HAP-1 (cell line): ENCODE results near the gene TRPM2.
"Not testable (repeated sequence)": the region's sequence is repeated elsewhere in the genome, so short reads cannot be mapped to it uniquely, and the experiment has no call there.

ENCODE experiments used
- DNase-seq, 2 experiments: peaks; one replicate each; pipeline ENCODE4 v3.0.0-alpha.2; 2016 to 2020; ENCODE audit warnings: low spot score in 2 of 2
- H3K27me3 ChIP-seq: fragments of 250-450 bp; sonication (Bioruptor Pico); 2 replicates; pipeline ENCODE4 v1.5.1; 2020; ENCODE audit warnings: low read depth, mild to moderate bottlenecking, moderate library complexity
- H3K36me3 ChIP-seq: fragments of 250-450 bp; sonication (Bioruptor Pico); replicated peaks from 2 replicates; pipeline ENCODE4 v1.5.1; 2020; ENCODE audit warnings: mild to moderate bottlenecking
- H3K4me1 ChIP-seq: fragments of 250-450 bp; sonication (Bioruptor Pico); 2 replicates; pipeline ENCODE4 v1.5.1; 2020; ENCODE audit warnings: mild to moderate bottlenecking
- H3K4me3 ChIP-seq: fragments of 250-450 bp; sonication (Bioruptor Pico); 2 replicates; pipeline ENCODE4 v1.5.1; 2020; ENCODE audit warnings: mild to moderate bottlenecking, moderate library complexity
- H3K9me3 ChIP-seq: fragments of 250-450 bp; sonication (Bioruptor Pico); 2 replicates; pipeline ENCODE4 v1.5.1; 2020; ENCODE audit warnings: mild to moderate bottlenecking, moderate library complexity
- in situ Hi-C: fragments of 300-500 bp; cut with MboI; formaldehyde crosslinking; loops from 3 replicates; pipeline ENCODE4 v1.14.3; 2020; ENCODE audit warnings: low sequenced_read_pairs, inconsistent platforms, mixed read lengths

The TRPM2 gene

GRCh38 chr21:44360159-44360558, 6.7 kb downstream of the TRPM2 start:
- no peak overlapping the region for H3K4me3 ChIP-seq
- in situ Hi-C loops: no loop called here
- H3K36me3 ChIP-seq: no peaks in the 10 kb centered on the region
- DNase-seq: no peak
- no peaks in the 10 kb centered on the region for H3K27me3 ChIP-seq
- no peaks in the 10 kb centered on the region for H3K9me3 ChIP-seq
- no peaks in the 10 kb centered on the region for H3K4me1 ChIP-seq

- H3K9me3 ChIP-seq, in situ Hi-C loops, H3K27me3 ChIP-seq, H3K4me1 ChIP-seq, DNase-seq, H3K4me3 ChIP-seq, H3K36me3 ChIP-seq: not testable (repeated sequence)
Measured at GRCh38 chr21:44361903-44362302, 8.5 kb downstream of the TRPM2 start.

GRCh38 chr21:44363278-44363677, 9.9 kb downstream of the TRPM2 start:
- Histone ChIP-seq H3K4me3 (no peak overlapping the region), H3K9me3 (no peaks in the 10 kb centered on the region), H3K27me3 (no peaks in the 10 kb centered on the region), H3K4me1 (no peaks in the 10 kb centered on the region), H3K36me3 (no peaks in the 10 kb centered on the region)
- no peak for DNase-seq
- in situ Hi-C loops: no loop called here

GRCh38 chr21:44364151-44365053, 11.0 kb downstream of the TRPM2 start:
- Histone ChIP-seq H3K4me1 (no peaks in the 10 kb centered on the region), H3K4me3 (no peak overlapping the region), H3K36me3 (no peaks in the 10 kb centered on the region), H3K9me3 (no peaks in the 10 kb centered on the region), H3K27me3 (no peaks in the 10 kb centered on the region)
- in situ Hi-C loops: no loop called here
- no peak for DNase-seq

- in situ Hi-C loops: no loop called here
- no peak for DNase-seq
- H3K4me3 ChIP-seq: no peak overlapping the region
- H3K9me3 ChIP-seq: no peaks in the 10 kb centered on the region
- no peaks in the 10 kb centered on the region for H3K27me3 ChIP-seq
- H3K36me3 ChIP-seq: no peaks in the 10 kb centered on the region
- H3K4me1 ChIP-seq: no peaks in the 10 kb centered on the region
Measured at GRCh38 chr21:44365251-44365966, 12.0 kb downstream of the TRPM2 start.

GRCh38 chr21:44365967-44366585, 12.7 kb downstream of the TRPM2 start:
- H3K36me3 ChIP-seq: no peaks in the 10 kb centered on the region
- no peaks in the 10 kb centered on the region for H3K27me3 ChIP-seq
- no peaks in the 10 kb centered on the region for H3K4me1 ChIP-seq
- no peak for DNase-seq
- in situ Hi-C loops: no loop called here
- H3K4me3 ChIP-seq: no peak overlapping the region
- H3K9me3 ChIP-seq: no peaks in the 10 kb centered on the region

- no peak for DNase-seq
- no peak overlapping the region for H3K4me3 ChIP-seq
- no peaks in the 10 kb centered on the region for H3K27me3 ChIP-seq
- no peaks in the 10 kb centered on the region for H3K9me3 ChIP-seq
- no peaks in the 10 kb centered on the region for H3K4me1 ChIP-seq
- in situ Hi-C loops: no loop called here
- H3K36me3 ChIP-seq: no peaks in the 10 kb centered on the region
Measured at GRCh38 chr21:44366586-44367211, 13.3 kb downstream of the TRPM2 start.

GRCh38 chr21:44368711-44369446, 15.5 kb downstream of the TRPM2 start:
- Histone ChIP-seq H3K27me3 (no peaks in the 10 kb centered on the region), H3K36me3 (no peaks in the 10 kb centered on the region), H3K9me3 (no peaks in the 10 kb centered on the region), H3K4me3 (no peak overlapping the region), H3K4me1 (no peaks in the 10 kb centered on the region)
- in situ Hi-C loops: no loop called here
- DNase-seq: no peak

GRCh38 chr21:44370027-44370735, 16.8 kb downstream of the TRPM2 start:
- H3K4me3 ChIP-seq: no peak overlapping the region
- H3K9me3 ChIP-seq: no peaks in the 10 kb centered on the region
- no peaks in the 10 kb centered on the region for H3K36me3 ChIP-seq
- no peaks in the 10 kb centered on the region for H3K27me3 ChIP-seq
- in situ Hi-C loops: no loop called here
- no peaks in the 10 kb centered on the region for H3K4me1 ChIP-seq
- DNase-seq: no peak

- Histone ChIP-seq H3K4me1 (no peaks in the 10 kb centered on the region), H3K36me3 (no peaks in the 10 kb centered on the region), H3K27me3 (no peaks in the 10 kb centered on the region), H3K4me3 (no peak overlapping the region), H3K9me3 (no peaks in the 10 kb centered on the region)
- in situ Hi-C loops: no loop called here
- no peak for DNase-seq
Measured at GRCh38 chr21:44370786-44371410, 17.5 kb downstream of the TRPM2 start.

GRCh38 chr21:44371596-44371995, 18.2 kb downstream of the TRPM2 start:
- in situ Hi-C loops: no loop called here
- DNase-seq: no peak
- Histone ChIP-seq H3K9me3 (no peaks in the 10 kb centered on the region), H3K4me1 (no peaks in the 10 kb centered on the region), H3K4me3 (no peak overlapping the region), H3K27me3 (no peaks in the 10 kb centered on the region), H3K36me3 (no peaks in the 10 kb centered on the region)

- no peaks in the 10 kb centered on the region for H3K4me1 ChIP-seq
- H3K4me3 ChIP-seq: no peak overlapping the region
- in situ Hi-C loops: no loop called here
- H3K36me3 ChIP-seq: no peaks in the 10 kb centered on the region
- DNase-seq: no peak
- no peaks in the 10 kb centered on the region for H3K9me3 ChIP-seq
- H3K27me3 ChIP-seq: no peaks in the 10 kb centered on the region
Measured at GRCh38 chr21:44372616-44373015, 19.2 kb downstream of the TRPM2 start.
